ENCODE results near the gene THSD4. TPM values are rescaled to one million over a fixed set of nuclear protein-coding genes. Genes with fewer than 3 reads are reported as not detected.

THSD4 gene
- total RNA-seq, 4 donors from 2014 or later = 16.6 to 25.3 (median 24.1) TPM

DNA sequence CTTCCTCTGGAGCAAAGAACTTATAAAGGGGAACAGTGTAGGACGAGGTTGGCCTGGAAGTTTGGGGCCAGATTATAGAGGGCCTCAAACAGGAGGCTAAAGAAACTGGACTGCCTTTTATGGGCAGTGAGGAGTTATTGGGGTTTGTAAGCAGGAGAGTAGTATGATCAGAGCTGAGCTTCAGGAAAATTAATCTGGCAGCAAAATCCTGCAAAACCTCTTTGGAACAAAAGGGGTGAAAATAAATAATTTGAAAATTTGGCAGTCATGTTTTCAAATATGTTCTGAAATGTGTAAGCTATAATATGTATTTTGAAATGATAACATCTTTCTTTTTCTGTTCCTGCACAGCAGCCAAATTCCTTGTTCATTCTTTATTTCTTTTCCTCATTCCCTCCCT, 164.9 kb downstream of the THSD4 start:
- no peak for DNase-seq (ENCODE audit: low spot score in 2 of 2)
- Histone ChIP-seq H3K36me3 (no peaks in the 10 kb centered on the region), H3K27ac (peak overlapping the region; percentile 57), H3K4me3 (no peak overlapping the region), H3K27me3 (no peaks in the 10 kb centered on the region), H3K4me1 (peaks cover 28% of the 10 kb centered on the region), H3K9me3 (no peaks in the 10 kb centered on the region)
- TF ChIP-seq CTCF (IDR thresholded peaks at IDR 0.05) (no peak), EP300 (IDR thresholded peaks at IDR 0.05) (no peak), POLR2AphosphoS5 (IDR thresholded peaks at IDR 0.05) (no peak), POLR2A (IDR thresholded peaks at IDR 0.05) (no peak)
- 93% methylated on average over 1 of the region's 1 CpG for WGBS

GRCh38 chr15:71281256-71281655, 166.0 kb downstream of the THSD4 start:
- no peak for TF ChIP-seq CTCF (IDR thresholded peaks at IDR 0.05)
- no peak for TF ChIP-seq EP300 (IDR thresholded peaks at IDR 0.05)
- TF ChIP-seq POLR2AphosphoS5 (IDR thresholded peaks at IDR 0.05) = no peak
- no peak for TF ChIP-seq POLR2A (IDR thresholded peaks at IDR 0.05)
- Histone ChIP-seq H3K36me3 (no peaks in the 10 kb centered on the region), H3K27ac (no peak overlapping the region), H3K9me3 (no peaks in the 10 kb centered on the region), H3K4me1 (peaks cover 28% of the 10 kb centered on the region), H3K27me3 (no peaks in the 10 kb centered on the region), H3K4me3 (no peak overlapping the region)
- 82% methylated on average over 3 of the region's 3 CpGs for WGBS
- no peak for DNase-seq (ENCODE audit: low spot score in 2 of 2)

- no peaks in the 10 kb centered on the region for H3K9me3 ChIP-seq
- no peak for TF ChIP-seq POLR2A (IDR thresholded peaks at IDR 0.05)
- no peak for TF ChIP-seq EP300 (IDR thresholded peaks at IDR 0.05)
- TF ChIP-seq POLR2AphosphoS5 (IDR thresholded peaks at IDR 0.05) = no peak
- no peak for TF ChIP-seq CTCF (IDR thresholded peaks at IDR 0.05)
- 52% methylated on average over 3 of the region's 3 CpGs for WGBS
- no peak overlapping the region for H3K27ac ChIP-seq
- H3K27me3 ChIP-seq = no peaks in the 10 kb centered on the region
- H3K4me3 ChIP-seq = no peak overlapping the region
- H3K4me1 ChIP-seq = peaks cover 28% of the 10 kb centered on the region
- no peak for DNase-seq (ENCODE audit: low spot score in 2 of 2)
- H3K36me3 ChIP-seq = no peaks in the 10 kb centered on the region
Measured at GRCh38 chr15:71282076-71282475, 166.8 kb downstream of the THSD4 start.

DNA sequence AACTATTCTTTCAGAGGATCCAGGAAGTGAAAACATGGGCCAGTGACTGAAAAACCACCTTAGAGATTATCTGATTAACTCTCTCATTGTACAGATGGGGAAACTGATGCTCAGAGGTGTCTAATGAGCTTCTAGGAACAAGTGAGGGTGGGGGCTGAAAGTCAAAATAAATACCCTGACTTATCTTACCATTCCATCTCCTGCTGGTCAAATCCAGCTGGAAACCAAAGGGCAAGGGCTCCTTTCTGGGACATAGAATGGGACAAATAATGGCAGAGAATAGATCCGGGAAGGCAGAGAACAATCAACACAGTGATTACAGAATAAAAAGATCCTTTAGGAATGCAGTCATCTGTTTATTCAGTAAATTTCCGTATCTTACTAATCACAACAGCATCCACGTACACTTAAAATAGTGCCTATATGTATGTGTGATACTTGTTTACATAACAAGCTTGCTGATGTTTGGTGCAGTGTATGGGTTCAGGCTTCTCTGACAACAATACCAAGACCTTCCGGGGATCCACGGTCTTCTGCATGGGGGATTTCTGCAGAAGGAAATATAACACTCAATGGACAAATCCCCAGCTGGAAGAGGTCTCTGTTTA, 173.2 kb downstream of the THSD4 start:
- H3K4me1 ChIP-seq = no peaks in the 10 kb centered on the region
- no peak overlapping the region for H3K4me3 ChIP-seq
- no peaks in the 10 kb centered on the region for H3K27me3 ChIP-seq
- 85% methylated on average over 5 of the region's 5 CpGs for WGBS
- no peaks in the 10 kb centered on the region for H3K36me3 ChIP-seq
- no peaks in the 10 kb centered on the region for H3K9me3 ChIP-seq
- DNase-seq (ENCODE audit: low spot score in 2 of 2) = no peak
- TF ChIP-seq POLR2AphosphoS5 (IDR thresholded peaks at IDR 0.05) (no peak), CTCF (IDR thresholded peaks at IDR 0.05) (no peak), EP300 (IDR thresholded peaks at IDR 0.05) (no peak), POLR2A (IDR thresholded peaks at IDR 0.05) (no peak)
- H3K27ac ChIP-seq = peak overlapping the region; percentile 2

GRCh38 chr15:71290002-71290401, 174.7 kb downstream of the THSD4 start:
- no peak for TF ChIP-seq CTCF (IDR thresholded peaks at IDR 0.05)
- no peak for TF ChIP-seq POLR2A (IDR thresholded peaks at IDR 0.05)
- no peak for TF ChIP-seq EP300 (IDR thresholded peaks at IDR 0.05)
- no peak for TF ChIP-seq POLR2AphosphoS5 (IDR thresholded peaks at IDR 0.05)
- Histone ChIP-seq H3K27me3 (no peaks in the 10 kb centered on the region), H3K27ac (no peak overlapping the region), H3K9me3 (no peaks in the 10 kb centered on the region), H3K4me3 (no peak overlapping the region), H3K4me1 (peaks cover 3% of the 10 kb centered on the region), H3K36me3 (no peaks in the 10 kb centered on the region)
- DNase-seq (ENCODE audit: low spot score in 2 of 2) = no peak
- 81% methylated on average over 3 of the region's 3 CpGs for WGBS

Data from suprapubic skin (tissue), 4 donors.